Smooth muscle cell (in vitro differentiated cells): ENCODE data around the gene SGCE. TPM values are rescaled to one million over a fixed set of nuclear protein-coding genes. Genes with fewer than 3 reads are reported as not detected.

Source experiments
- DNase-seq: peaks from one replicate; lab custom pipeline; 2025; ENCODE audit not compliant: unreplicated experiment; lab: John Stamatoyannopoulos, UW
- H2AFZ ChIP-seq: fragments of 200-600 bp; sonication (generic); 2 replicates; pipeline ENCODE4 v1.6.0; 2016; ENCODE audit warnings: antibody characterized with exemption, low read depth, mild to moderate bottlenecking
- H3F3A ChIP-seq: fragments of 200-600 bp; sonication (generic); 2 replicates; pipeline ENCODE4 v1.6.0; 2017; ENCODE audit warnings: antibody characterized with exemption, low read depth
- H3K27ac ChIP-seq: fragments of 200-600 bp; sonication (generic); 2 replicates; pipeline ENCODE4 v1.5.1; 2016; ENCODE audit warnings: low read depth, mild to moderate bottlenecking
- H3K27me3 ChIP-seq: fragments of 200-600 bp; sonication (generic); 2 replicates; pipeline ENCODE4 v1.6.1; 2016; ENCODE audit warnings: low read depth, mild to moderate bottlenecking
- H3K36me3 ChIP-seq: fragments of 200-600 bp; sonication (generic); 2 replicates; pipeline ENCODE4 v1.5.1; 2016; ENCODE audit warnings: low read depth
- H3K4me1 ChIP-seq: fragments of 200-600 bp; sonication (generic); 2 replicates; pipeline ENCODE4 v1.5.1; 2016; ENCODE audit warnings: low read depth
- H3K4me2 ChIP-seq: fragments of 200-600 bp; sonication (generic); 2 replicates; pipeline ENCODE4 v1.6.0; 2016; ENCODE audit warnings: mild to moderate bottlenecking
- H3K4me3 ChIP-seq: fragments of 200-600 bp; sonication (generic); 2 replicates; pipeline ENCODE4 v1.5.1; 2016; ENCODE audit warnings: mild to moderate bottlenecking
- H3K79me2 ChIP-seq: fragments of 200-600 bp; sonication (generic); 2 replicates; pipeline ENCODE4 v1.6.0; 2016; ENCODE audit warnings: low read depth, mild to moderate bottlenecking
- H3K9ac ChIP-seq: fragments of 200-600 bp; sonication (generic); 2 replicates; pipeline ENCODE4 v1.6.0; 2016; ENCODE audit warnings: low read depth
- H3K9me3 ChIP-seq: fragments of 200-600 bp; sonication (generic); replicated peaks from 2 replicates; pipeline ENCODE4 v1.5.1; 2016; ENCODE audit warnings: low read depth
- H4K20me1 ChIP-seq: fragments of 200-600 bp; sonication (generic); 2 replicates; pipeline ENCODE4 v1.6.0; 2016; ENCODE audit warnings: low read depth
- WGBS: methylation state at CpG from one replicate; pipeline ENCODE4 v1.1.7; 2016; ENCODE audit warnings: low lambda C conversion rate; 5-methylcytosine and 5-hydroxymethylcytosine counted together
- polyA plus RNA-seq: library from polyadenylated mRNA; unstranded; fragments of >200 nt; fragmentation: Nextera tagmentation; extraction: Ambion mirVana; gene quantifications from 2 replicates; pipeline ENCODE4 v1.2.1, GENCODE V29; 2016
- total RNA-seq: library from RNA; depleted of rRNA; stranded (reverse); fragments of >200 nt; gene quantifications from 2 replicates; pipeline ENCODE4 v1.2.3, GENCODE V29; 2014
- TF ChIP-seq, protein P1 (sequence below): fragments of 200-600 bp; sonication (generic); IDR thresholded peaks from 2 replicates; pipeline ENCODE4 v1.5.1; 2017; ENCODE audit warnings: borderline replicate concordance, mild to moderate bottlenecking, antibody characterized with exemption; ENCODE audit not compliant: insufficient read depth, poor library complexity, severe bottlenecking

The SGCE gene
- total and polyA plus RNA-seq, 2 experiments from 2014 or later = 87.1 to 123 TPM

DNA sequence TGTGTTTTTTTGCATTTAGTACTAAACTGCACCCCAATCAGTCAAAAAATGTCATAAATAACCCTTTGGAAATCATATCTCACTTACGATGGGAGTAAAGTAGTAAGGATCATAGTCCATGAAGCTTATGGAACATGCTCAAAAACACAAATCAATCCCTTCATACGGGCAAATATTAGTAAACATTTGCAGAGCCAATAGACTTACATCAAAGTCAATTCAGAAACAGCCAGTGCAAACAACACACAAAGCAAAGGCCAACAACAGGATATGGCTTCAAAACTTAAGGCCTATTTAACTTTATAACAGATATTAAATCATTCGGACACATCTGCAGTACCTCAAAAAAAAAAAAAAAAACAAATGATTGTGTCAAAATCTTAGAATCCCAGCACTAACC is 32.1 kb downstream of the SGCE start:
- no peaks in the 10 kb centered on the region for H3K9me3 ChIP-seq
- H3K4me1 ChIP-seq = peaks cover 11% of the 10 kb centered on the region
- WGBS = 94% methylated on average over 3 of the region's 3 CpGs
- no peak overlapping the region for H3K4me2 ChIP-seq
- H2AFZ ChIP-seq = no peak overlapping the region
- H3K9ac ChIP-seq = no peak overlapping the region
- no peak for DNase-seq
- no peaks in the 10 kb centered on the region for H3K36me3 ChIP-seq
- peaks cover 7% of the 10 kb centered on the region for H4K20me1 ChIP-seq
- no peak overlapping the region for H3K4me3 ChIP-seq
- H3F3A ChIP-seq = peaks cover 10% of the 10 kb centered on the region
- H3K27me3 ChIP-seq = no peaks in the 10 kb centered on the region
- H3K27ac ChIP-seq = no peak overlapping the region
- no peaks in the 10 kb centered on the region for H3K79me2 ChIP-seq
- TF ChIP-seq, protein P1, sequence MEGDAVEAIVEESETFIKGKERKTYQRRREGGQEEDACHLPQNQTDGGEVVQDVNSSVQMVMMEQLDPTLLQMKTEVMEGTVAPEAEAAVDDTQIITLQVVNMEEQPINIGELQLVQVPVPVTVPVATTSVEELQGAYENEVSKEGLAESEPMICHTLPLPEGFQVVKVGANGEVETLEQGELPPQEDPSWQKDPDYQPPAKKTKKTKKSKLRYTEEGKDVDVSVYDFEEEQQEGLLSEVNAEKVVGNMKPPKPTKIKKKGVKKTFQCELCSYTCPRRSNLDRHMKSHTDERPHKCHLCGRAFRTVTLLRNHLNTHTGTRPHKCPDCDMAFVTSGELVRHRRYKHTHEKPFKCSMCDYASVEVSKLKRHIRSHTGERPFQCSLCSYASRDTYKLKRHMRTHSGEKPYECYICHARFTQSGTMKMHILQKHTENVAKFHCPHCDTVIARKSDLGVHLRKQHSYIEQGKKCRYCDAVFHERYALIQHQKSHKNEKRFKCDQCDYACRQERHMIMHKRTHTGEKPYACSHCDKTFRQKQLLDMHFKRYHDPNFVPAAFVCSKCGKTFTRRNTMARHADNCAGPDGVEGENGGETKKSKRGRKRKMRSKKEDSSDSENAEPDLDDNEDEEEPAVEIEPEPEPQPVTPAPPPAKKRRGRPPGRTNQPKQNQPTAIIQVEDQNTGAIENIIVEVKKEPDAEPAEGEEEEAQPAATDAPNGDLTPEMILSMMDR = no peak

DNA sequence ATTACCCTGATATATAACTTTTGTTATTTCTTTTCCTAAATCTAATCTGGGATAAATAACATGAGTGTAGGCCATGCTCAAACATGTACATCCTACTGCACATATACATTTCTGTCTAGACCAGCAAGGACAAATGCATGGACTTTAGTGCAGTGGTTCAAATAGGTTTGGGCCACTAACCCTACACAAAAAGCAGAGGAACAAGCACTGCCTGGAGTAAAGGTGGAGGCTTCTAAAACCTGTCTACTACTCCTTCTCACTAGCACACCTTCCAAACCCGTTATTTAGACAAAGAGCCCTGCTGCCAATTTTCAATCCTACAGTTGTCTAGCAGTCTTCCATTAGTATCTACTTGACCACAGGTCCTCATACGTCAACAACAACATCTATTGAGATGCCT is 34.8 kb downstream of the SGCE start:
- no peak overlapping the region for H3K4me3 ChIP-seq
- H3K9ac ChIP-seq = peak overlapping the region; percentile 9
- no peak overlapping the region for H2AFZ ChIP-seq
- 97% methylated on average over 2 of the region's 2 CpGs for WGBS
- peak overlapping the region; percentile 76 for H3K27ac ChIP-seq
- H3K9me3 ChIP-seq = no peaks in the 10 kb centered on the region
- TF ChIP-seq, protein P1 = no peak
- H3K4me1 ChIP-seq = peaks cover 11% of the 10 kb centered on the region
- no peaks in the 10 kb centered on the region for H3K79me2 ChIP-seq
- H3K4me2 ChIP-seq = peak overlapping the region; percentile 46
- no peaks in the 10 kb centered on the region for H3K36me3 ChIP-seq
- no peaks in the 10 kb centered on the region for H3K27me3 ChIP-seq
- H3F3A ChIP-seq = peaks cover 10% of the 10 kb centered on the region
- H4K20me1 ChIP-seq = peaks cover 7% of the 10 kb centered on the region
- no peak for DNase-seq

DNA sequence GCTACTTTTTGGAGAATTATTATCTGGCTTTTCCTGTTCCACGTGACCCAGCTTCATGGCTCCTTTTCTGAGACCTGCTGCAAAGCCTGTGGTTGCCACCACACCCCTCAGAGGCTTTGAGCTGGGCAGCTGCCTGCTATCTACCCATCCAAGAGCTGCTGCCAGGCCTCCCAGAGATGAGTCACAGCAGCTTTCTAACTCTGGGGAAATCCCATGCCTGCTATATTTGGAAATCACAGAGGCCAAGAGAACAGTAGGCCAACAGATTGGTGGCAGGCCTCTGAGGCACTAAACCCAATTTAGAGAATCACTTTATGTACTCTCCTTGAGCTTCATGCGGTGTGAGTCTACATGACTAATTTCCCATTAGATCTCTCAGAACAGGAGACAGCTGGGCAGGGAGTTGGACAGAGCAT is 35.2 kb downstream of the SGCE start:
- peak overlapping the region; percentile 76 for H3K27ac ChIP-seq
- H3K36me3 ChIP-seq = no peaks in the 10 kb centered on the region
- peak; percentile 25 for DNase-seq
- peaks cover 10% of the 10 kb centered on the region for H3F3A ChIP-seq
- H3K9me3 ChIP-seq = no peaks in the 10 kb centered on the region
- H3K79me2 ChIP-seq = no peaks in the 10 kb centered on the region
- H3K4me2 ChIP-seq = peak overlapping the region; percentile 46
- no peak overlapping the region for H2AFZ ChIP-seq
- H3K4me3 ChIP-seq = no peak overlapping the region
- TF ChIP-seq, protein P1 = no peak
- no peaks in the 10 kb centered on the region for H3K27me3 ChIP-seq
- 0% methylated on average over 2 of the region's 2 CpGs for WGBS
- H3K9ac ChIP-seq = peak overlapping the region; percentile 9
- peaks cover 7% of the 10 kb centered on the region for H4K20me1 ChIP-seq
- H3K4me1 ChIP-seq = peaks cover 11% of the 10 kb centered on the region

DNA sequence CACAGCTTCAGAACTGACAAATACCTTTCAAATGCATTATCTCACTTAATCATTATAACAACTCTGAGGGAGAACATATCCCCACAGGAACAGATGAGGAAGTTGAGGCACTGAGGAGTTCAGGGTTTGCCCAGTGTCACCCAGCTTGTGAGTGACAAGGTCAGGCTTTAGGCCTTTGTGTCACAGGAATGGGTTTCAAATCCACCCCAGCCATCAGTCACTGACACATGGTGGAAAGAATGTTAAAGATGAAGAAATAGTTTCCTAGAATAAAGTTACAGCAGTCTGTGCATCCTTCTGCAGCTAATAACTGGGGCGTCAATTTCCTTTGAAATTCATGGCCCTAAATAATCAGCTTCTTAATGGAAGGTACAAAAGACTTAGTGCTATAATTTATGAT is 37.8 kb downstream of the SGCE start:
- Histone ChIP-seq H3K4me2 (no peak overlapping the region), H3K4me1 (peaks cover 11% of the 10 kb centered on the region), H4K20me1 (peaks cover 7% of the 10 kb centered on the region), H3K4me3 (no peak overlapping the region), H3K27ac (no peak overlapping the region), H3K27me3 (no peaks in the 10 kb centered on the region), H2AFZ (no peak overlapping the region), H3K9me3 (no peaks in the 10 kb centered on the region), H3F3A (peaks cover 10% of the 10 kb centered on the region), H3K9ac (no peak overlapping the region), H3K79me2 (no peaks in the 10 kb centered on the region), H3K36me3 (no peaks in the 10 kb centered on the region)
- no peak for DNase-seq
- WGBS = 63% methylated on average over 1 of the region's 1 CpG
- TF ChIP-seq, protein P1 = no peak
